ENCODE measurements around the gene C16orf74. TPM values are rescaled to one million over a fixed set of nuclear protein-coding genes. Genes with fewer than 3 reads are reported as not detected.

The C16orf74 gene
- total RNA-seq, 2 experiments from 2014 or later = 3.6 to 3.9 TPM

DNA sequence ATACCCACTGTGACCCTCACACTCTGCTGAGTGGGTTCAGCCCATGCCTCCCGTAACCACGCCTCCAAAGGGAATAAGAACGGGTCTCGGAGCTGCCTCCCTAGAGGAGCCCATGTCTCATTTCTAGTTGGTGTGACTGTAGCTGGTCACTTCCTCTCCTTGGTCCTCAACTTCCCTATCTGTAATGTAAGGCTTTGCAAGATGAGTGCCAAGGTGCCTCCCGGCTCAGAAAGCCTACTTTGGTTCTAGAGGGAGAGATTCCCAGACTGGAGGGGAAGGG lies 20.8 kb downstream of the C16orf74 start:
- H3K36me3 Mint-ChIP-seq = no peaks in the 10 kb centered on the region
- H3K4me1 Mint-ChIP-seq = peaks cover 2% of the 10 kb centered on the region
- H3K27me3 Mint-ChIP-seq = no peaks in the 10 kb centered on the region
- H3K27ac Mint-ChIP-seq = no peak overlapping the region
- no peaks in the 10 kb centered on the region for H3K9me3 Mint-ChIP-seq
- ATAC-seq (ENCODE audit: low read depth) (no peak), DNase-seq (no peak)
- POLR2A ChIA-PET = no interaction called here
- H3K4me3 Mint-ChIP-seq = no peak overlapping the region

GRCh38 chr16:85729452-85730185 lies 21.3 kb downstream of the C16orf74 start:
- no peak overlapping the region for H3K27ac Mint-ChIP-seq
- H3K4me1 Mint-ChIP-seq = no peaks in the 10 kb centered on the region
- no peaks in the 10 kb centered on the region for H3K9me3 Mint-ChIP-seq
- H3K36me3 Mint-ChIP-seq = no peaks in the 10 kb centered on the region
- no peak for ATAC-seq (ENCODE audit: low read depth)
- no peak for DNase-seq
- POLR2A ChIA-PET = no interaction called here
- no peak overlapping the region for H3K4me3 Mint-ChIP-seq
- no peaks in the 10 kb centered on the region for H3K27me3 Mint-ChIP-seq

- H3K9me3 Mint-ChIP-seq = no peaks in the 10 kb centered on the region
- DNase-seq (no peak), ATAC-seq (ENCODE audit: low read depth) (no peak)
- no peaks in the 10 kb centered on the region for H3K27me3 Mint-ChIP-seq
- H3K36me3 Mint-ChIP-seq = no peaks in the 10 kb centered on the region
- no peak overlapping the region for H3K27ac Mint-ChIP-seq
- H3K4me3 Mint-ChIP-seq = no peak overlapping the region
- POLR2A ChIA-PET = no interaction called here
- no peaks in the 10 kb centered on the region for H3K4me1 Mint-ChIP-seq
Measured at GRCh38 chr16:85728879-85729278, 22.0 kb downstream of the C16orf74 start.

GRCh38 chr16:85724936-85725335 lies 26.0 kb downstream of the C16orf74 start:
- no peaks in the 10 kb centered on the region for H3K27me3 Mint-ChIP-seq
- H3K27ac Mint-ChIP-seq = no peak overlapping the region
- no peaks in the 10 kb centered on the region for H3K9me3 Mint-ChIP-seq
- ATAC-seq (ENCODE audit: low read depth) = no peak
- DNase-seq = no peak
- no peak overlapping the region for H3K4me3 Mint-ChIP-seq
- POLR2A ChIA-PET = no interaction called here
- H3K36me3 Mint-ChIP-seq = no peaks in the 10 kb centered on the region
- no peaks in the 10 kb centered on the region for H3K4me1 Mint-ChIP-seq

DNA sequence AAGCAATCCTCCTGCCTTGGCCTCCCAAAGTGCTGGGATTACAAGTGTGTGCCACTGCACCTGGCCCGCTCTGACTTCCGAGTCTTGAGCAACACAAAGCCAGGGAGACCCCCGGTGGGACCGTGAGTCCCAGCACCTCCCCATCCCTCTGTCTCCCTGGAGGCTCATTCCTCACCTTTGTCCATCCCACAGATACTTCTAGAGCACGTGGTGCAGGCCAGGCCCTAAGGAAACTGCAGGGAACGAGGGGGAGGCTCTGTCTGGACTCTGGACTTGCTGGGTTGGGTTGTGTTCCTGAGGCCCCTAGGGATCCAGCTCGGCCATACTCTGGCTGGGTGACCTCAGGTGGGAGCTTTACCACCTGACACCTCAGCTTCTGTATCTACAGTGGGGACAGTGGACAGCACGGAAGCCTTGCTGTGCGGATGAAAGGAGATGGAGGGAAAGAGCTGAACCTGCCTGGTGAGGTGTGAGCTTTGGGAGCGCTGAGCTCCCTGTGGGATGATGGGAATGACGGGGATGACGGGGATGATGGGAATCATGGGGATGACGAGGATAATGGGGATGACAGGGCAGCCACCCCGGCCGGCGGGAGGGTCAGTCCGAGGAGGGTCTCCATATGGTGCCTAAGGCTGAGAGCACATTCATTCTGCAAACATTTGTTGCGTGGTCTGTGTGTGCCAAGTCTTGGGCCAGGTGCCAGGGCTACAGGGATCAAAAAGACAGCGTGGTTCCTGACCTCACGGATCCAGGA lies 26.6 kb downstream of the C16orf74 start:
- POLR2A ChIA-PET = no interaction called here
- H3K27me3 Mint-ChIP-seq = no peaks in the 10 kb centered on the region
- no peaks in the 10 kb centered on the region for H3K9me3 Mint-ChIP-seq
- DNase-seq = no peak
- peak overlapping the region; percentile 28 for H3K27ac Mint-ChIP-seq
- no peak for ATAC-seq (ENCODE audit: low read depth)
- no peaks in the 10 kb centered on the region for H3K4me1 Mint-ChIP-seq
- H3K4me3 Mint-ChIP-seq = no peak overlapping the region
- no peaks in the 10 kb centered on the region for H3K36me3 Mint-ChIP-seq

DNA sequence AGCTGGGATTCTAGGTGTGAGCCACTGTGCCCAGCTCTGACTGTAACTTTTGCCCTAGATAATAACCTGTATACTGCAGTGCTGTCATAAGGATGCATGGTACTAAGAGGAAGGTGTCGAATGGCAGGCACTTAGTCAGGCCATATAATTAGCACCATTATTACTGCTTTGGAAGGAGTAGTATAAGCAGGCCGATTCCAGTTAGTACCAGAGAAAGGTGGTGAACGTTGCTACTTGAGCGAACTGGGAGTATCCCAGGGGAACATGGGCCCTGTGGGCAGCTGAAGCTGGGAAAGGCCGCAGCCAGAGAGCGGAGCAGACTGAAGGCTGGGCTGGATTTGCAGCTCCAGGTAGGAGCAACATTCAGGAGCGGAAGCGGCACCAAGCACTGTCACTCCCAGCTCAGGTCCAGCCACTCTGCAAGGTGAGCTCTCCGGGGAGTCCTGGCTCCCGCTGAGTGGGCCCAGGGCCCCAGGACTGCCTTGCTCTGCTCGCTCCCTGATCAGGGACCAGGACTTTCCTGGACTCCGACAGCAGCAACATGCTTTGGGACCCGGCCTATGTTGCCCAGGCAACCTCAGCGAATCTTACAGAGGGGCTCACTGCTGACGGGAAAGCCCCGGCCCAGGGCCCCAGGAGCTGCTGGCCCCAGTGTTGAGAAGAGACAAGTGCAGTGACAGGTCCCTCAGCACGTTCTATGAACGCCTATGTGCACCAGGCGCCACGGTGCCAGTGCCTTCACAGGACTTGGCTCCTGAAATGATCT lies 28.6 kb downstream of the C16orf74 start:
- no peaks in the 10 kb centered on the region for H3K36me3 Mint-ChIP-seq
- POLR2A ChIA-PET = interaction anchor here (0.7 kb wide), 2 partner anchors 321 to 574 kb away, joined by 3 to 7 read pairs; no protein-coding TSS in a partner anchor
- H3K27ac Mint-ChIP-seq = no peak overlapping the region
- H3K4me1 Mint-ChIP-seq = no peaks in the 10 kb centered on the region
- H3K27me3 Mint-ChIP-seq = no peaks in the 10 kb centered on the region
- DNase-seq (no peak), ATAC-seq (ENCODE audit: low read depth) (no peak)
- H3K9me3 Mint-ChIP-seq = no peaks in the 10 kb centered on the region
- H3K4me3 Mint-ChIP-seq = no peak overlapping the region

DNA sequence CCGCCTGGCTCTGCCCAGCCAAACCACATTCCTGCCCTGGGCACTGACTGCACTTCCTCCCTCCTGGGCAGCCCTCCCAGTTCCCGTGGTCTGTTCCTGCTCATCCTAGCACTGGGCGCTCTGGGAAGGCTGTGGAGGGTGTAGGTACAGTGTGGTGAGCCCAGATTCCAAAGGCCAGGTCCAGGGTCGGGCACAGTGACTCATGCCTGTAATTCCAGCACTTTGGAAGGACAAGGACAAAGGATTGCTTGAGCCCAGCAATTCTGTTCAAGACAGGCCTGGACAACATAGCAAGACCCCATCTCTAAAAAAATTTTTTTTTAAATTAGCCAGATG lies 30.6 kb downstream of the C16orf74 start:
- H3K4me1 Mint-ChIP-seq = peaks cover 7% of the 10 kb centered on the region
- DNase-seq (no peak), ATAC-seq (ENCODE audit: low read depth) (no peak)
- H3K4me3 Mint-ChIP-seq = no peak overlapping the region
- H3K36me3 Mint-ChIP-seq = no peaks in the 10 kb centered on the region
- POLR2A ChIA-PET = no interaction called here
- no peaks in the 10 kb centered on the region for H3K9me3 Mint-ChIP-seq
- H3K27ac Mint-ChIP-seq = no peak overlapping the region
- H3K27me3 Mint-ChIP-seq = peaks cover 12% of the 10 kb centered on the region

DNA sequence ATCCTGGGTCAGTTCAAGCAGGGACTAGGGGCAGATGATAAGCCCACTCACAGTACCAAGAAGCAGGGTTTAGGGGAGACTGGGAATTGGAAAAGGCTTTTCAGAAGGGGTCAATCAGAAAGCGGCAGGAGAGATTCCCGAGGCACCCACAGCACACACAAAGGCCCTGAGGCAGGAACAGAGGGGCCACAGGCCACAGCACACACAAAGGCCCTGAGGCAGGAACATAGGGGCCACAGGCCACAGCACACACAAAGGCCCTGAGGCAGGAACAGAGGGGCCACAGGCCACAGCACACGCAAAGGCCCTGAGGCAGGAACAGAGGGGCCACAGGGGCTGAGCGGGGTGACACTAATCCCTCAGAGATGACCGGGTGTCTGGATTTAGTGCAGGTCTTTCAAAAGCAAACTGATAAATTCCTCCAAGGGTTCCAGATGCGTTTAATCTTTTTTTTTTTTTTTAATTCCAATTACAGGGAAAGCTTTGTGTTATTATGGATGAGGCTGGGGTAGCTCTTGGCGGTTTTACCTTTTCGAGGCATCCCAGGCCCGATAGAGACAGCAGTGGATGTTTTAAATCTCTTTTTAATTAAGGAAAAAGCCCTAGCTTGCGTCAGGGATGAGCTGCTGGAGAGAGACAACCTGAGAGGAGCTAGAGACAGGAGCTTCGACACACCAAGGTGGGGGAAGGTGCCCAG lies 31.1 kb downstream of the C16orf74 start:
- ATAC-seq (ENCODE audit: low read depth) (no peak), DNase-seq (no peak)
- Mint-ChIP-seq H3K27me3 (peaks cover 15% of the 10 kb centered on the region), H3K36me3 (no peaks in the 10 kb centered on the region), H3K27ac (no peak overlapping the region), H3K9me3 (no peaks in the 10 kb centered on the region), H3K4me3 (no peak overlapping the region), H3K4me1 (peaks cover 8% of the 10 kb centered on the region)
- POLR2A ChIA-PET = no interaction called here

DNA sequence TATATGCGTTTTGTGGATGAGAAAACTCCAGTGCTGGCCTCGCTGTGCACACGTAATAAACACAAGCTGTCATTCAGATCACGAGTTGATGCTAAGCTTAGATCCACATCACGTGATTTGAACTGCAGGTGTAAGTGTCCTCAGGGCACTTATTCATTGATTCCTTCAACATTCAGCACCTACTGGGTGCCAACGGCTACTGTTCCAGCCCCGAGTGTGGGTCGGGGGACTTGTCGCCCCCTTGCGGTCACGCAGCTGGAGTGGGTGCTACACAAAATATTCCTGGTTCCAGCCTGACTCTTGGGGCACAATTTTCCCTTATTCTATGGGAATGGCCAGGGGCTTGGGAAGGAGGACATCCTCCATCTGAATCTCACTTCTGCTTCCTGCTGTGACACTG lies 32.2 kb downstream of the C16orf74 start:
- Mint-ChIP-seq H3K36me3 (no peaks in the 10 kb centered on the region), H3K9me3 (no peaks in the 10 kb centered on the region), H3K4me1 (peaks cover 8% of the 10 kb centered on the region), H3K27me3 (peaks cover 15% of the 10 kb centered on the region), H3K4me3 (no peak overlapping the region), H3K27ac (no peak overlapping the region)
- POLR2A ChIA-PET = interaction anchor here (0.7 kb wide), 1 partner anchor 103 kb away, joined by 3 read pairs; no protein-coding TSS in a partner anchor
- ATAC-seq (ENCODE audit: low read depth) = no peak
- DNase-seq = no peak

GRCh38 chr16:85718153-85718477 lies 32.8 kb downstream of the C16orf74 start:
- POLR2A ChIA-PET = interaction anchor here (0.7 kb wide), 1 partner anchor 102 kb away, joined by 3 read pairs; no protein-coding TSS in a partner anchor
- ATAC-seq (ENCODE audit: low read depth) = no peak

DNA sequence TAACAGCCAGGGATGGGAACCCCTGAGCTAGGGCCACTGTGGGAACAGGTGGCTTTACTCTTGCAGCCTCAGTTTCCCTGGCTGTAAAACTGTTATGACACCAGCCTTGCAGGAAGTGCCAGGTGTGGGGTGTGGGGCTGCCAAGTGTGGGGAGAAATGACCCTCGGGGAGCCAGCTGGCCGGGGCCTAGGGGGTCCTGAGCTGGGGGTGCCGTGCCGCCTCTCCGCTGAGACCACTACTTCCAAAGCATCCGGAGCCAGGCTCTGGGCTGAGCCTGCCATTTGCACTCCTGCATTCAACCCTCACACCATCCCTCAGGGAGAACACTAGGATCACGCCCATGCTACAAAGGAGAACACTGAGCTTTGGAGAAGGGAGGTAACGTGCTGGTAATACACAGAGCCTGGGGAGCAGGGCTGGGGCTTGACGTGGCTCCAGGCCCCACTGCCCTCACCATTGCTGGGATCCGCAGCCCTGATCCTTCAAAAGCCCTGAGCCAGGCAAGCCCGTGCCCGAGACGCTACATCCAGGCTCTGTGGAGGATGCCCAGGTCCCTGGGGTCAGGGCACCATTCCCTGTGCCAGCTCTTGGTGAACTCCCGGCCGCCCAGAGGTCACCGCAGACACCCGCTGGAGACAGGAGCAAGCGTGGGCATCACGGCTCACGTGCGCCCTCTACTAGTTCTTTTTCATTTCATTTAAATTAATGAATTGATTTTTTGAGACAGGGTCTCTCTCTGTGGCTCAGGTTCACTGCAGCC lies 33.3 kb downstream of the C16orf74 start:
- ATAC-seq (ENCODE audit: low read depth) (peak; percentile 40), DNase-seq (peak; percentile 59)
- Mint-ChIP-seq H3K36me3 (no peaks in the 10 kb centered on the region), H3K9me3 (no peaks in the 10 kb centered on the region), H3K27me3 (peaks cover 15% of the 10 kb centered on the region), H3K4me1 (peaks cover 8% of the 10 kb centered on the region), H3K27ac (no peak overlapping the region), H3K4me3 (no peak overlapping the region)
- POLR2A ChIA-PET = no interaction called here

More at GRCh38 chr16:85718153-85718477, 32.8 kb downstream of the C16orf74 start:
- Mint-ChIP-seq H3K9me3 (no peaks in the 10 kb centered on the region), H3K36me3 (no peaks in the 10 kb centered on the region), H3K4me3 (no peak overlapping the region), H3K4me1 (peaks cover 8% of the 10 kb centered on the region), H3K27me3 (peaks cover 15% of the 10 kb centered on the region), H3K27ac (no peak overlapping the region)
- DNase-seq = no peak

DNA sequence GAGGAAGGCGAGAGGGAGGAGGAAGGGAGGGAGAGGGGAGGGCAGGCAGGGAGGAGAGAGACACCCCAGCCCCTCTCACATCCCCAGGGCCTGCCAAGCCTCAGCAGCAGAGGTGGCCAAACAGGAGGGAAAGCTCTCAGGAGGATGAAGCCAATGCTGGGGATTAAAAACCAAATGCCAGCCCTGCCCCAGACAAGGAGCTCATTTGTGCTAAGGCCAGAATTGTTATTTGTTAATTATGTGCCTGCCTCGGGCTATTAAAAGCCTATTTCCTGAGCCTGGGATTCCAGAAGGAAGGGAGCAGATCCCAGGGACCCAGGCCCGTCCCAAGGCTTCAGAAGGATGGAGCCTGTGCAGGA lies 34.2 kb downstream of the C16orf74 start:
- POLR2A ChIA-PET = no interaction called here
- Mint-ChIP-seq H3K36me3 (peaks cover 3% of the 10 kb centered on the region), H3K4me3 (no peak overlapping the region), H3K4me1 (peaks cover 8% of the 10 kb centered on the region), H3K27ac (no peak overlapping the region), H3K9me3 (peaks cover 3% of the 10 kb centered on the region), H3K27me3 (peaks cover 15% of the 10 kb centered on the region)
- no peak for DNase-seq
- ATAC-seq (ENCODE audit: low read depth) = no peak

Data from activated naive CD8-positive, alpha-beta T cell treated with anti-CD3 and anti-CD28 coated beads, Interleukin-2, amount 10 ng/mL, durations not matched to agents 7 days and 5 days (primary cell).